ENCODE results near the gene GPNMB. TPM values are rescaled to one million over a fixed set of nuclear protein-coding genes. Genes with fewer than 3 reads are reported as not detected.

Gene GPNMB
- total and polyA plus RNA-seq, 2 of the 13 experiments (the other 11 are each of a cell fraction or from before 2014, with no cell fraction given), result 1.1 to 1.6 TPM

DNA sequence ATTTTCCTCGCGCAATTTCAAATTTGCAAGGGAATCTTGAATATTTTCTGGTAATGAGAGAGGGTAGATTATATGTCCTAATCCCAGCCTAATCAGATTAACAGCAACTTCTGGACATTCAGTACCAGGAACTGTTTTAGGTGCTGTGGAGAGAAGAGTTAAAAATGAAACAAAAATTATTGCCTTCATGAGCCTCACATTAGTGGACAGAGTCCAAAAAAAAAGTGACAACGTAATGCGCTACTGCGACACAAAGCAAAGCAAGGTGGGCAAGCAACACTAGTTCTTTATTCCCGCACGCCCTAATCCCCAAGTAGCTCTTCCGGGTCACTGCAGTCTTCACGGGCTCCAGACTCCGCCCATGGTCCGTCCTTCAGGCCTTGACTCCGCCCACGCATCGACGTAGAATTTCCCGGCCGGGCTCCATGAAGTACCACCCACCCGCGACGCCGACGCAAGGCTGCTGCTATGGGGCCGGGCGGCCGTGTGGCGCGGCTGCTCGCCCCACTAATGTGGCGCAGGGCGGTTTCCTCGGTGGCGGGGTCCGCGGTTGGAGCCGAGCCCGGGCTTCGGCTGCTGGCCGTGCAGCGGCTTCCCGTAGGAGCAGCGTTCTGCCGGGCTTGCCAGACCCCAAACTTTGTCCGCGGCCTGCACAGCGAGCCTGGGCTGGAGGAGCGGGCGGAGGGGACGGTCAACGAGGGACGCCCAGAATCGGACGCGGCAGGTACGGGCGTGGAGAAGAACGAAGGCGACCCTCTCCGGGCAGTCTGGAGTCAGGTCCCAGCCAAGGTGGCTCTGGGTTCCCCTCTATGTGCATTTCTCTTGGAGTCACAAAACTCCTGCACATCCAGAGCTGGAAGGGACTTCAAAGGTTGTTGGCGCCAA, 52.6 kb downstream of the GPNMB start, which contains the start of gene MALSU1 (continued):
- TF ChIP-seq, protein P1, sequence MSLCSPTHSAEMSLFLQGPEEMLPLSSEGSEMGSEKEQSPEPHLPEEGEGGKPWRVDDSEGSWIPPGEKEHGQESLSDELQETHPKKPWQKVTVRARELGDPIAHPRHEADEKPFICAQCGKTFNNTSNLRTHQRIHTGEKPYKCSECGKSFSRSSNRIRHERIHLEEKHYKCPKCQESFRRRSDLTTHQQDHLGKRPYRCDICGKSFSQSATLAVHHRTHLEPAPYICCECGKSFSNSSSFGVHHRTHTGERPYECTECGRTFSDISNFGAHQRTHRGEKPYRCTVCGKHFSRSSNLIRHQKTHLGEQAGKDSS (CRISPR knock-in tag; IDR thresholded peaks at IDR 0.05; ENCODE audit: borderline replicate concordance, low read depth), result 0 out of 2 replicates have a peak, but pooled peaks have one; percentile 35
- TF ChIP-seq IKZF4 (CRISPR knock-in tag; IDR thresholded peaks at IDR 0.05; ENCODE audit: borderline replicate concordance, low read depth, not compliant biosample characterization), result peak; percentile 33
- TF ChIP-seq ZFP62 (CRISPR knock-in tag; IDR thresholded peaks at IDR 0.05), result no peak
- TF ChIP-seq, protein P2, sequence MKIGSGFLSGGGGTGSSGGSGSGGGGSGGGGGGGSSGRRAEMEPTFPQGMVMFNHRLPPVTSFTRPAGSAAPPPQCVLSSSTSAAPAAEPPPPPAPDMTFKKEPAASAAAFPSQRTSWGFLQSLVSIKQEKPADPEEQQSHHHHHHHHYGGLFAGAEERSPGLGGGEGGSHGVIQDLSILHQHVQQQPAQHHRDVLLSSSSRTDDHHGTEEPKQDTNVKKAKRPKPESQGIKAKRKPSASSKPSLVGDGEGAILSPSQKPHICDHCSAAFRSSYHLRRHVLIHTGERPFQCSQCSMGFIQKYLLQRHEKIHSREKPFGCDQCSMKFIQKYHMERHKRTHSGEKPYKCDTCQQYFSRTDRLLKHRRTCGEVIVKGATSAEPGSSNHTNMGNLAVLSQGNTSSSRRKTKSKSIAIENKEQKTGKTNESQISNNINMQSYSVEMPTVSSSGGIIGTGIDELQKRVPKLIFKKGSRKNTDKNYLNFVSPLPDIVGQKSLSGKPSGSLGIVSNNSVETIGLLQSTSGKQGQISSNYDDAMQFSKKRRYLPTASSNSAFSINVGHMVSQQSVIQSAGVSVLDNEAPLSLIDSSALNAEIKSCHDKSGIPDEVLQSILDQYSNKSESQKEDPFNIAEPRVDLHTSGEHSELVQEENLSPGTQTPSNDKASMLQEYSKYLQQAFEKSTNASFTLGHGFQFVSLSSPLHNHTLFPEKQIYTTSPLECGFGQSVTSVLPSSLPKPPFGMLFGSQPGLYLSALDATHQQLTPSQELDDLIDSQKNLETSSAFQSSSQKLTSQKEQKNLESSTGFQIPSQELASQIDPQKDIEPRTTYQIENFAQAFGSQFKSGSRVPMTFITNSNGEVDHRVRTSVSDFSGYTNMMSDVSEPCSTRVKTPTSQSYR (CRISPR knock-in tag; IDR thresholded peaks at IDR 0.05; ENCODE audit: borderline replicate concordance), result no peak
- peak; percentile 92 for TF ChIP-seq HOXA3 (CRISPR knock-in tag; IDR thresholded peaks at IDR 0.05)
- no peak for TF ChIP-seq LCORL (IDR thresholded peaks at IDR 0.05)
- peak; percentile 59; the same call in 1 of the 2 replicates for TF ChIP-seq LCORL (CRISPR knock-in tag; IDR thresholded peaks at IDR 0.05)
- peak; percentile 99 for TF ChIP-seq ZNF501 (CRISPR knock-in tag; IDR thresholded peaks at IDR 0.05)
- 0 out of 2 replicates have a peak, but pooled peaks have one; percentile 54 for TF ChIP-seq CENPBD1 (CRISPR knock-in tag; IDR thresholded peaks at IDR 0.05; ENCODE audit: borderline replicate concordance, low read depth)
- TF ChIP-seq SMC3 (IDR thresholded peaks at IDR 0.05; ENCODE audit: low read length), result no peak
- no peak; the same call in 1 of the 2 replicates for TF ChIP-seq HINFP (CRISPR knock-in tag; IDR thresholded peaks at IDR 0.05; ENCODE audit: low read depth)
- no peak for TF ChIP-seq ZNF614 (CRISPR knock-in tag; IDR thresholded peaks at IDR 0.05; ENCODE audit: borderline replicate concordance)
- TF ChIP-seq ZSCAN20 (CRISPR knock-in tag; IDR thresholded peaks at IDR 0.05; ENCODE audit: borderline replicate concordance), result no peak
- TF ChIP-seq IRF2 (CRISPR knock-in tag; IDR thresholded peaks at IDR 0.05), result peak; percentile 52
- no peak for TF ChIP-seq SRSF1 (optimal IDR thresholded peaks at IDR 0.05; ENCODE audit: low read depth, low read length)
- no peak for TF ChIP-seq TEAD2 (CRISPR knock-in tag; IDR thresholded peaks at IDR 0.05)
- no peak for TF ChIP-seq ZNF652 (CRISPR knock-in tag; IDR thresholded peaks at IDR 0.05; ENCODE audit: borderline replicate concordance, low read depth)
- TF ChIP-seq TFAP4 (IDR thresholded peaks at IDR 0.05; ENCODE audit: borderline replicate concordance, low read depth), result no peak
- TF ChIP-seq ZNF207 (IDR thresholded peaks at IDR 0.05; ENCODE audit: borderline replicate concordance), result no peak
- TF ChIP-seq UBTF (CRISPR knock-in tag; IDR thresholded peaks at IDR 0.05), result peak; percentile 94

All from HepG2 (cell line).